Keratinocyte (primary cell): ENCODE measurements around the gene CCR9.

Experiments used
- CTCF ChIP-seq, 3 experiments: IDR thresholded peaks in 1 of 3; conservative IDR thresholded peaks in 1 of 3; optimal IDR thresholded peaks in 1 of 3; 2 replicates in 2 of 3; 3 replicates in 1 of 3; pipeline versions ENCODE3 to v1.5.1; 2011; ENCODE audit warnings: low read length in 3 of 3, mild to moderate bottlenecking in 3 of 3, moderate library complexity in 2 of 3, control low read depth in 1 of 3, inconsistent platforms in 1 of 3; ENCODE audit not compliant: insufficient read depth in 2 of 3; ENCODE audit errors: extremely low read depth in 1 of 3
- EZH2 ChIP-seq: IDR thresholded peaks from one replicate; pipeline ENCODE4 v1.6.1; 2012; ENCODE audit warnings: inconsistent platforms, mild to moderate bottlenecking, low read length, moderate library complexity

GRCh38 chr3:45951946-45952345, 65.6 kb downstream of the CCR9 start:
- TF ChIP-seq CTCF (optimal IDR thresholded peaks at IDR 0.05 in 1 of 3, IDR thresholded peaks at IDR 0.05 in 1 of 3, conservative IDR thresholded peaks at IDR 0.05 in 1 of 3; ENCODE audit: extremely low read depth in 1 of 3, insufficient read depth in 2 of 3, low read length in 3 of 3) (no peak), EZH2 (no peak)
